Mononuclear cell (primary cell): ENCODE results near the gene ATXN7L1. TPM values are rescaled to one million over a fixed set of nuclear protein-coding genes. Genes with fewer than 3 reads are reported as not detected.

Experiments used
- H3K27me3 ChIP-seq: 2 replicates; pipeline ENCODE4 v1.6.0; 2011; ENCODE audit warnings: low read length, control low read depth; ENCODE audit not compliant: insufficient read depth
- H3K4me1 ChIP-seq: 2 replicates; pipeline ENCODE4 v1.5.1; 2011; ENCODE audit warnings: mild to moderate bottlenecking, low read length, control low read depth; ENCODE audit not compliant: insufficient read depth
- H3K4me3 ChIP-seq: 2 replicates; pipeline ENCODE4 v1.5.1; 2011; ENCODE audit warnings: mild to moderate bottlenecking, low read length, moderate library complexity
- H3K9me3 ChIP-seq: 2 replicates; pipeline ENCODE4 v1.5.1; 2011; ENCODE audit warnings: low read depth, mild to moderate bottlenecking, control low read depth, low read length
- total RNA-seq: library from RNA; depleted of rRNA; stranded (reverse); fragments of >200 nt; gene quantifications from one replicate; pipeline ENCODE4 v1.2.3, GENCODE V29; 2012

Gene ATXN7L1
- total RNA-seq, 1 donor, result 7.1 TPM

- no peaks in the 10 kb centered on the region for H3K4me1 ChIP-seq
- no peaks in the 10 kb centered on the region for H3K27me3 ChIP-seq
- no peaks in the 10 kb centered on the region for H3K9me3 ChIP-seq
- no peak overlapping the region for H3K4me3 ChIP-seq
Measured at GRCh38 chr7:105559926-105560325, 316.5 kb downstream of the ATXN7L1 start.

Other genes with a start within 250 kb of the ATXN7L1 start
- 4.4 TPM for gene CDHR3, start 86.7 kb upstream of the ATXN7L1 start, total RNA-seq
- 40.6 TPM for gene SYPL1, start 235.7 kb upstream of the ATXN7L1 start, total RNA-seq